H9 (cell line): ENCODE measurements around the gene OGFR. TPM values are rescaled to one million over a fixed set of nuclear protein-coding genes. Genes with fewer than 3 reads are reported as not detected.
A peak's percentile ranks its signal among the peaks of the same experiment; 100 is the strongest.

Source experiments
- DNase-seq: peaks from one replicate; pipeline ENCODE4 v3.0.0-alpha.2; 2017
- H2AFZ ChIP-seq: one replicate; pipeline ENCODE4 v1.6.1; 2013; ENCODE audit warnings: mild to moderate bottlenecking, low read length, control low read depth, moderate library complexity
- H2AK5ac ChIP-seq: 2 replicates; pipeline ENCODE4 v1.6.1; 2013; ENCODE audit warnings: low read length, control low read depth, mixed read lengths; ENCODE audit not compliant: insufficient read length
- H2BK120ac ChIP-seq: one replicate; pipeline ENCODE4 v1.6.1; 2013; ENCODE audit warnings: low read depth, mild to moderate bottlenecking, low read length, control low read depth, inconsistent platforms; ENCODE audit not compliant: poor library complexity, severe bottlenecking
- H2BK12ac ChIP-seq: 2 replicates; pipeline ENCODE4 v1.6.1; 2013; ENCODE audit warnings: low read length, control low read depth, mixed read lengths, low read depth; ENCODE audit not compliant: insufficient read length
- H2BK15ac ChIP-seq: 2 replicates; pipeline ENCODE4 v1.6.1; 2013; ENCODE audit warnings: low read depth, low read length, control low read depth
- H2BK20ac ChIP-seq: one replicate; pipeline ENCODE4 v1.6.1; 2013; ENCODE audit warnings: low read depth, mild to moderate bottlenecking, low read length, control low read depth, inconsistent platforms; ENCODE audit not compliant: poor library complexity, severe bottlenecking
- H2BK5ac ChIP-seq: 2 replicates; pipeline ENCODE4 v1.6.1; 2013; ENCODE audit warnings: low read length, control low read depth, mixed read lengths; ENCODE audit not compliant: insufficient read length
- H3K14ac ChIP-seq: 2 replicates; pipeline ENCODE4 v1.6.1; 2013; ENCODE audit warnings: low read length, control low read depth; ENCODE audit not compliant: insufficient read depth
- H3K18ac ChIP-seq: 2 replicates; pipeline ENCODE4 v1.6.1; 2013; ENCODE audit warnings: low read depth, mild to moderate bottlenecking, mixed read lengths, low read length, control low read depth; ENCODE audit not compliant: insufficient read length
- H3K23ac ChIP-seq: 2 replicates; pipeline ENCODE4 v1.6.1; 2013; ENCODE audit warnings: low read length, control low read depth, mixed read lengths, low read depth; ENCODE audit not compliant: insufficient read length
- H3K23me2 ChIP-seq: 2 replicates; pipeline ENCODE4 v1.6.1; 2013; ENCODE audit warnings: low read depth, mild to moderate bottlenecking, mixed read lengths, low read length, control low read depth; ENCODE audit not compliant: insufficient read length, poor library complexity, severe bottlenecking
- H3K27ac ChIP-seq: 2 replicates; pipeline ENCODE4 v1.5.1; 2013; ENCODE audit warnings: low read length, control low read depth, mixed read lengths, low read depth; ENCODE audit not compliant: insufficient read length
- H3K27me3 ChIP-seq: 2 replicates; pipeline ENCODE4 v1.6.1; 2013; ENCODE audit warnings: low read length, control low read depth, inconsistent platforms; ENCODE audit not compliant: insufficient read depth
- H3K4ac ChIP-seq: 2 replicates; pipeline ENCODE4 v1.6.1; 2013; ENCODE audit warnings: low read depth, mild to moderate bottlenecking, control low read depth, inconsistent platforms, low read length, moderate library complexity
- H3K4me1 ChIP-seq: 2 replicates; pipeline ENCODE4 v1.6.1; 2013; ENCODE audit warnings: low read length, control low read depth, inconsistent platforms; ENCODE audit not compliant: insufficient read depth
- H3K4me2 ChIP-seq: 2 replicates; pipeline ENCODE4 v1.6.1; 2013; ENCODE audit warnings: low read length, control low read depth, mixed read lengths; ENCODE audit not compliant: insufficient read length, insufficient read depth
- H3K56ac ChIP-seq: 2 replicates; pipeline ENCODE4 v1.6.1; 2013; ENCODE audit warnings: low read depth, mild to moderate bottlenecking, mixed read lengths, low read length, control low read depth; ENCODE audit not compliant: insufficient read length
- H3K79me1 ChIP-seq: 2 replicates; pipeline ENCODE4 v1.6.1; 2013; ENCODE audit warnings: low read depth, mild to moderate bottlenecking, moderate library complexity, low read length, control low read depth, inconsistent platforms; ENCODE audit not compliant: insufficient read depth, poor library complexity, severe bottlenecking
- H3K79me2 ChIP-seq: 2 replicates; pipeline ENCODE4 v1.6.1; 2013; ENCODE audit warnings: low read length, control low read depth, inconsistent platforms; ENCODE audit not compliant: insufficient read depth
- H3K9ac ChIP-seq: 2 replicates; pipeline ENCODE4 v1.6.1; 2013; ENCODE audit warnings: low read length, control low read depth, mixed read lengths; ENCODE audit not compliant: insufficient read length; ENCODE audit errors: extremely low read depth
- H3K9me3 ChIP-seq: one replicate; pipeline ENCODE4 v1.6.1; 2013; ENCODE audit warnings: low read depth, low read length, inconsistent platforms; ENCODE audit not compliant: control insufficient read depth
- H3T11ph ChIP-seq: one replicate; pipeline ENCODE4 v1.6.1; 2013; ENCODE audit warnings: mild to moderate bottlenecking, low read length, control low read depth, inconsistent platforms
- H4K20me1 ChIP-seq: one replicate; pipeline ENCODE4 v1.6.1; 2013; ENCODE audit not compliant: control insufficient read depth, insufficient read length, insufficient read depth
- H4K5ac ChIP-seq: 2 replicates; pipeline ENCODE4 v1.6.1; 2013; ENCODE audit warnings: low read depth, mild to moderate bottlenecking, mixed read lengths, low read length, control low read depth; ENCODE audit not compliant: insufficient read length
- H4K8ac ChIP-seq: replicated peaks from 2 replicates; pipeline ENCODE4 v1.6.1; 2013; ENCODE audit warnings: low read length, control low read depth, mixed read lengths, low read depth; ENCODE audit not compliant: insufficient read length
- H4K91ac ChIP-seq: 2 replicates; pipeline ENCODE4 v1.6.1; 2013; ENCODE audit warnings: low read depth, mild to moderate bottlenecking, moderate library complexity, mixed read lengths, low read length, control low read depth; ENCODE audit not compliant: insufficient read length
- H3K27ac Mint-ChIP-seq, 3 experiments: 2 replicates in 2 of 3; 3 replicates in 1 of 3; pipeline ENCODE4 v1.8.0; 2020 to 2021; ENCODE audit warnings: mixed read lengths in 3 of 3, mild to moderate bottlenecking in 1 of 3, moderate library complexity in 1 of 3
- H3K27me3 Mint-ChIP-seq: 2 replicates; pipeline ENCODE4 v1.8.0; 2021; ENCODE audit warnings: low read depth, mild to moderate bottlenecking, moderate library complexity, mixed read lengths
- H3K36me3 Mint-ChIP-seq, 3 experiments: 2 replicates in 2 of 3; 3 replicates in 1 of 3; pipeline ENCODE4 v1.8.0; 2020 to 2021; ENCODE audit warnings: low read depth in 3 of 3, mixed read lengths in 3 of 3; ENCODE audit not compliant: insufficient read depth in 1 of 3
- H3K4me1 Mint-ChIP-seq, 2 experiments: 2 replicates each; pipeline ENCODE4 v1.8.0; 2020; ENCODE audit warnings: mixed read lengths in 2 of 2
- H3K4me3 Mint-ChIP-seq, 2 experiments: 2 replicates in 1 of 2; 3 replicates in 1 of 2; pipeline ENCODE4 v1.8.0; 2020 to 2021; ENCODE audit warnings: mild to moderate bottlenecking in 2 of 2, mixed read lengths in 2 of 2, moderate library complexity in 1 of 2
- H3K9me3 Mint-ChIP-seq, 2 experiments: 2 replicates in 1 of 2; 3 replicates in 1 of 2; pipeline ENCODE4 v1.8.0; 2020; ENCODE audit warnings: mild to moderate bottlenecking in 2 of 2, mixed read lengths in 2 of 2, moderate library complexity in 1 of 2
- WGBS: extraction: QIAGEN DNeasy Blood & Tissue Kit; methylation state at CpG from one replicate; pipeline ENCODE4 v1.1.7; 2013; ENCODE audit warnings: missing lambda C conversion rate, low lambda C conversion rate, mixed read lengths; ENCODE audit not compliant: insufficient read length; ENCODE audit errors: extremely low coverage; 5-methylcytosine and 5-hydroxymethylcytosine counted together
- total RNA-seq: library from RNA; stranded (reverse); gene quantifications from 2 replicates; pipeline ENCODE4 v1.2.1, GENCODE V29; 2021
- TF ChIP-seq, protein P1 (sequence below): fragments of 200-600 bp; sonication (generic); conservative IDR thresholded peaks from 3 replicates; pipeline ENCODE4 v1.8.0; 2021; ENCODE audit warnings: antibody characterized with exemption, mild to moderate bottlenecking

Gene OGFR
- total RNA-seq, 1 experiment from 2014 or later: 33.1 TPM

DNA sequence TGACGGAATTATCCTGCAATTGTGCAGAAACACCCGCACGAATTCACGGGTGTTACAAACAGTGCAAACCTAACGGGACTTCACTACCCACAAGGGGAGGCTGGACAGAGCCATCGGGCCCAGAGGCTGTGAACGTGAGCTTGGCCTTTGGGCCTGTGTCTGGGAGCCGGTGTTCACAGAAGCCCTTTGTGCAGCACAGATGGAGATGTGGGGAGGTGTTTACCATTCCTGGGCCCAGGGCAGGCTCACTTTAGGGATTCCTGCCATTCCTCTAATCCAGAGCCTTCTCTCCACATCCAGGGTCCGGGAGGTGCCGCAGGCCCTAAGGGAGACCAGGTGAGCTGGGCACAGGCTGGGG, 27.2 kb downstream of the OGFR start:
- H3K9ac ChIP-seq: no peak overlapping the region
- H3K9me3 ChIP-seq: no peaks in the 10 kb centered on the region
- no peak overlapping the region for H3K4me3 Mint-ChIP-seq
- H2BK12ac ChIP-seq: no peak overlapping the region
- H3K27me3 ChIP-seq: no peaks in the 10 kb centered on the region
- H3K4ac ChIP-seq: no peak overlapping the region
- no peaks in the 10 kb centered on the region for H3K23me2 ChIP-seq
- peaks cover 2% of the 10 kb centered on the region; the same call in 1 of the 2 replicates for H3K4me1 ChIP-seq
- no peak overlapping the region for H4K91ac ChIP-seq
- H3K56ac ChIP-seq: no peak overlapping the region
- no peak overlapping the region for H3K18ac ChIP-seq
- H3K27me3 Mint-ChIP-seq: no peaks in the 10 kb centered on the region
- H3T11ph ChIP-seq: no peak overlapping the region
- TF ChIP-seq, protein P1, sequence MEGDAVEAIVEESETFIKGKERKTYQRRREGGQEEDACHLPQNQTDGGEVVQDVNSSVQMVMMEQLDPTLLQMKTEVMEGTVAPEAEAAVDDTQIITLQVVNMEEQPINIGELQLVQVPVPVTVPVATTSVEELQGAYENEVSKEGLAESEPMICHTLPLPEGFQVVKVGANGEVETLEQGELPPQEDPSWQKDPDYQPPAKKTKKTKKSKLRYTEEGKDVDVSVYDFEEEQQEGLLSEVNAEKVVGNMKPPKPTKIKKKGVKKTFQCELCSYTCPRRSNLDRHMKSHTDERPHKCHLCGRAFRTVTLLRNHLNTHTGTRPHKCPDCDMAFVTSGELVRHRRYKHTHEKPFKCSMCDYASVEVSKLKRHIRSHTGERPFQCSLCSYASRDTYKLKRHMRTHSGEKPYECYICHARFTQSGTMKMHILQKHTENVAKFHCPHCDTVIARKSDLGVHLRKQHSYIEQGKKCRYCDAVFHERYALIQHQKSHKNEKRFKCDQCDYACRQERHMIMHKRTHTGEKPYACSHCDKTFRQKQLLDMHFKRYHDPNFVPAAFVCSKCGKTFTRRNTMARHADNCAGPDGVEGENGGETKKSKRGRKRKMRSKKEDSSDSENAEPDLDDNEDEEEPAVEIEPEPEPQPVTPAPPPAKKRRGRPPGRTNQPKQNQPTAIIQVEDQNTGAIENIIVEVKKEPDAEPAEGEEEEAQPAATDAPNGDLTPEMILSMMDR: no peak
- H3K79me2 ChIP-seq: no peaks in the 10 kb centered on the region
- H2BK120ac ChIP-seq: no peak overlapping the region
- H3K4me2 ChIP-seq: no peak overlapping the region
- H4K8ac ChIP-seq: no peak overlapping the region
- peaks cover 12 to 25% of the 10 kb centered on the region in 2 experiments for H3K4me1 Mint-ChIP-seq
- peak overlapping the region; percentile 27 to 96 (median 65); a peak in 4 of 7 replicates for H3K27ac Mint-ChIP-seq
- no peaks in the 10 kb centered on the region for H3K79me1 ChIP-seq
- no peaks in the 10 kb centered on the region for H4K20me1 ChIP-seq
- DNase-seq: no peak
- no peak overlapping the region for H2AFZ ChIP-seq
- H2BK20ac ChIP-seq: no peak overlapping the region
- H3K36me3 Mint-ChIP-seq: peaks cover 0 to 42% (median 22%) of the 10 kb centered on the region in 3 experiments; a peak in 5 of 7 replicates
- H3K23ac ChIP-seq: no peak overlapping the region
- no peak overlapping the region for H4K5ac ChIP-seq
- H3K9me3 Mint-ChIP-seq: 0 out of 5 replicates have a peak, but pooled peaks cover 0 to 3% of the 10 kb centered on the region in 2 experiments
- no peak overlapping the region for H2AK5ac ChIP-seq
- no peak overlapping the region for H3K14ac ChIP-seq
- H3K27ac ChIP-seq: no peak overlapping the region
- no CpG with 5 or more reads among the region's 10 CpGs for WGBS
- no peak overlapping the region for H2BK15ac ChIP-seq
- H2BK5ac ChIP-seq: no peak overlapping the region
